H1 (cell line): Measurements from ENCODE around the gene KCNQ2. TPM values are rescaled to one million over a fixed set of nuclear protein-coding genes. Genes with fewer than 3 reads are reported as not detected.

Source experiments
- CTCF ChIA-PET: fragments of 300-600 bp; sonication (Branson Sonifier 250); formaldehyde crosslinking; loops from one replicate; lab custom pipeline; 2021; ENCODE audit not compliant: partially characterized antibody; lab: Charles Lee
- POLR2A ChIA-PET: fragments of 300-600 bp; sonication (Branson Sonifier 250); formaldehyde crosslinking; loops from one replicate; lab custom pipeline; 2021; ENCODE audit warnings: inconsistent platforms; ENCODE audit not compliant: partially characterized antibody; lab: Charles Lee
- DNase-seq, 2 experiments: peaks; one replicate each; pipeline versions ENCODE4 v3.0.0 to v3.0.0-alpha.2; 2010 to 2022; ENCODE audit warnings: low spot score in 2 of 2, low read depth in 1 of 2, mixed read lengths in 1 of 2
- FAIRE-seq: peaks from 2 replicates; lab custom pipeline; 2011; peaks lifted over from hg19 to GRCh38; lab: Jason Lieb, UNC
- H2AFZ ChIP-seq: 2 replicates; pipeline ENCODE4 v1.8.1; 2012; ENCODE audit warnings: low read length, inconsistent platforms
- H2AK5ac ChIP-seq: 2 replicates; pipeline ENCODE4 v1.6.1; 2013; ENCODE audit warnings: low read depth, low read length
- H2BK120ac ChIP-seq: replicated peaks from 2 replicates; pipeline ENCODE3; 2013; ENCODE audit warnings: low read depth, low read length, inconsistent platforms
- H2BK12ac ChIP-seq: 2 replicates; pipeline ENCODE4 v1.6.1; 2013; ENCODE audit warnings: low read depth, low read length
- H2BK15ac ChIP-seq: 2 replicates; pipeline ENCODE4 v1.6.1; 2013; ENCODE audit warnings: low read length
- H2BK20ac ChIP-seq: 2 replicates; pipeline ENCODE4 v1.6.1; 2013; ENCODE audit warnings: low read length
- H2BK5ac ChIP-seq: 2 replicates; pipeline ENCODE4 v1.6.1; 2013; ENCODE audit warnings: low read depth, low read length
- H3K14ac ChIP-seq: 2 replicates; pipeline ENCODE4 v1.6.1; 2013; ENCODE audit warnings: inconsistent platforms; ENCODE audit not compliant: insufficient read length
- H3K18ac ChIP-seq: 2 replicates; pipeline ENCODE4 v1.6.1; 2013; ENCODE audit warnings: low read length; ENCODE audit errors: extremely low read depth
- H3K23ac ChIP-seq: 2 replicates; pipeline ENCODE4 v1.6.1; 2013; ENCODE audit warnings: inconsistent platforms; ENCODE audit not compliant: insufficient read length
- H3K23me2 ChIP-seq: 2 replicates; pipeline ENCODE4 v1.6.1; 2013; ENCODE audit warnings: low read depth, low read length
- H3K27ac ChIP-seq: 2 replicates; pipeline ENCODE4 v1.6.1; 2011; ENCODE audit warnings: low read depth, low read length, inconsistent platforms
- H3K27me3 ChIP-seq, 4 experiments: replicated peaks in 1 of 4; 1 replicate in 1 of 4; 2 replicates in 3 of 4; pipeline versions ENCODE4 v1.6.1 to v1.8.1; 2011 to 2013; ENCODE audit warnings: low read length in 3 of 4, mild to moderate bottlenecking in 3 of 4, inconsistent platforms in 2 of 4, mixed read lengths in 2 of 4, moderate library complexity in 1 of 4; ENCODE audit not compliant: control insufficient read depth in 3 of 4, insufficient read depth in 3 of 4; ENCODE audit errors: extremely low read depth in 1 of 4
- H3K36me3 ChIP-seq, 4 experiments: 2 replicates each; pipeline versions ENCODE4 v1.6.1 to v1.8.1; 2011 to 2013; ENCODE audit warnings: mild to moderate bottlenecking in 4 of 4, low read length in 3 of 4, moderate library complexity in 2 of 4, control low read depth in 1 of 4, inconsistent platforms in 1 of 4; ENCODE audit not compliant: insufficient read depth in 4 of 4, control insufficient read depth in 2 of 4
- H3K4ac ChIP-seq: replicated peaks from 2 replicates; pipeline ENCODE3; 2013; ENCODE audit warnings: low read length, low read depth, mixed read lengths, inconsistent platforms; ENCODE audit not compliant: insufficient read length
- H3K4me1 ChIP-seq, 4 experiments: replicated peaks in 1 of 4; 1 replicate in 1 of 4; 2 replicates in 3 of 4; pipeline versions ENCODE4 v1.6.1 to v1.8.1; 2011 to 2013; ENCODE audit warnings: low read length in 3 of 4, inconsistent platforms in 2 of 4, mixed read lengths in 1 of 4; ENCODE audit not compliant: insufficient read depth in 4 of 4, control insufficient read depth in 3 of 4
- H3K4me2 ChIP-seq, 2 experiments: 2 replicates each; pipeline versions ENCODE4 v1.6.1 to v1.8.1; 2011 to 2013; ENCODE audit warnings: low read depth in 2 of 2, low read length in 2 of 2, control low read depth in 1 of 2, inconsistent platforms in 1 of 2, mild to moderate bottlenecking in 1 of 2; ENCODE audit not compliant: insufficient read depth in 1 of 2
- H3K4me3 ChIP-seq, 4 experiments: fragments of 200-600, 300-600 bp in 1 of 4; sonication (generic), shearing (Covaris generic), sonication (Bioruptor Twin) in 1 of 4; 2 replicates each; pipeline versions ENCODE4 v1.5.1 to v1.8.1; 2011 to 2016; ENCODE audit warnings: low read length in 4 of 4, low read depth in 3 of 4, control low read depth in 2 of 4, inconsistent platforms in 2 of 4, mild to moderate bottlenecking in 2 of 4, mixed read lengths in 1 of 4, moderate library complexity in 1 of 4; ENCODE audit not compliant: insufficient read depth in 2 of 4; ENCODE audit errors: extremely low read depth in 1 of 4
- H3K56ac ChIP-seq: replicated peaks from 2 replicates; pipeline ENCODE3; 2013; ENCODE audit warnings: low read depth, mild to moderate bottlenecking, mixed read lengths, low read length, inconsistent platforms; ENCODE audit not compliant: insufficient read length
- H3K79me1 ChIP-seq: 2 replicates; pipeline ENCODE4 v1.6.1; 2013; ENCODE audit warnings: low read depth, low read length, control low read depth
- H3K79me2 ChIP-seq, 2 experiments: 2 replicates each; pipeline versions ENCODE4 v1.6.1 to v1.8.1; 2012 to 2013; ENCODE audit warnings: low read length in 2 of 2, mild to moderate bottlenecking in 2 of 2, inconsistent platforms in 1 of 2; ENCODE audit not compliant: insufficient read depth in 2 of 2, control insufficient read depth in 1 of 2
- H3K9ac ChIP-seq, 4 experiments: replicated peaks in 1 of 4; 1 replicate in 1 of 4; 2 replicates in 3 of 4; pipeline versions ENCODE4 v1.6.1 to v1.8.1; 2011 to 2013; ENCODE audit warnings: low read depth in 3 of 4, low read length in 3 of 4, control low read depth in 2 of 4, mild to moderate bottlenecking in 2 of 4, moderate library complexity in 2 of 4, inconsistent platforms in 1 of 4; ENCODE audit errors: extremely low read depth in 1 of 4
- H3K9me3 ChIP-seq, 2 experiments: 2 replicates each; pipeline versions ENCODE4 v1.6.1 to v1.8.1; 2012 to 2013; ENCODE audit warnings: mild to moderate bottlenecking in 2 of 2, moderate library complexity in 2 of 2, control low read depth in 1 of 2, inconsistent platforms in 1 of 2, low read depth in 1 of 2, low read length in 1 of 2, mixed read lengths in 1 of 2; ENCODE audit not compliant: insufficient read depth in 2 of 2
- H4K20me1 ChIP-seq, 2 experiments: replicated peaks in 1 of 2; 2 replicates each; pipeline versions ENCODE3 to v1.8.1; 2011 to 2013; ENCODE audit warnings: inconsistent platforms in 2 of 2, low read length in 2 of 2, mild to moderate bottlenecking in 1 of 2; ENCODE audit not compliant: insufficient read depth in 2 of 2, control insufficient read depth in 1 of 2
- H4K5ac ChIP-seq: 2 replicates; pipeline ENCODE4 v1.6.1; 2013; ENCODE audit warnings: low read length, low read depth, mixed read lengths, inconsistent platforms; ENCODE audit not compliant: insufficient read length
- H4K8ac ChIP-seq: 2 replicates; pipeline ENCODE4 v1.8.0; 2013; ENCODE audit warnings: mild to moderate bottlenecking, moderate library complexity, low read length, inconsistent platforms; ENCODE audit not compliant: insufficient read depth; ENCODE audit errors: extremely low read depth
- H4K91ac ChIP-seq: replicated peaks from 2 replicates; pipeline ENCODE3; 2013; ENCODE audit warnings: low read length, mixed read lengths, inconsistent platforms; ENCODE audit not compliant: insufficient read length
- BACH1 ChIP-seq: IDR thresholded peaks from 2 replicates; pipeline ENCODE4 v1.6.1; 2012; ENCODE audit warnings: low read length, improper control_type of control experiment
- CREB1 ChIP-seq: IDR thresholded peaks from 2 replicates; pipeline ENCODE4 v1.6.1; 2012; ENCODE audit warnings: inconsistent platforms
- CTBP2 ChIP-seq: IDR thresholded peaks from 2 replicates; pipeline ENCODE4 v1.7.0; 2011; ENCODE audit warnings: borderline replicate concordance, mild to moderate bottlenecking, moderate library complexity, mixed read lengths, low read length; ENCODE audit not compliant: insufficient read depth, insufficient read length
- EZH2 ChIP-seq: fragments of 200-600 bp; sonication (generic); IDR thresholded peaks from 2 replicates; pipeline ENCODE4 v1.7.1; 2012; ENCODE audit warnings: low read depth, mild to moderate bottlenecking, moderate library complexity, low read length, inconsistent platforms; ENCODE audit not compliant: severe bottlenecking
- GTF2F1 ChIP-seq: IDR thresholded peaks from 2 replicates; pipeline ENCODE4 v1.6.1; 2012; ENCODE audit warnings: low read depth, low read length, improper control_type of control experiment, borderline replicate concordance
- JUN ChIP-seq: IDR thresholded peaks from 2 replicates; pipeline ENCODE4 v1.6.1; 2011; ENCODE audit warnings: low read depth, mild to moderate bottlenecking, improper control_type of control experiment, low read length
- KDM1A ChIP-seq: fragments of 200-600, 300-600 bp; sonication (generic); IDR thresholded peaks from 2 replicates; pipeline ENCODE4 v1.7.1; 2016; ENCODE audit warnings: mild to moderate bottlenecking, low read length, borderline replicate concordance
- KDM4A ChIP-seq: IDR thresholded peaks from one replicate; pipeline ENCODE4 v1.7.1; 2012; ENCODE audit warnings: low read depth, mild to moderate bottlenecking, moderate library complexity, low read length, inconsistent platforms; ENCODE audit not compliant: severe bottlenecking
- POU5F1 ChIP-seq: IDR thresholded peaks from 2 replicates; pipeline ENCODE4 v1.6.1; 2011; ENCODE audit warnings: low read depth, mild to moderate bottlenecking, low read length, moderate library complexity
- SP4 ChIP-seq: IDR thresholded peaks from 2 replicates; pipeline ENCODE4 v1.6.1; 2012; ENCODE audit warnings: low read length, inconsistent platforms
- SRF ChIP-seq: IDR thresholded peaks from 2 replicates; pipeline ENCODE4 v1.6.1; 2011; ENCODE audit warnings: mild to moderate bottlenecking, low read depth, low read length, moderate library complexity
- WGBS, 2 experiments: shearing (Covaris generic) in 1 of 2; methylation state at CpG; one replicate each; pipeline versions ENCODE4 v1.1.6 to v1.1.7; 2013 to 2015; ENCODE audit warnings: low lambda C conversion rate in 2 of 2, mixed read lengths in 2 of 2, inconsistent platforms in 1 of 2, low coverage in 1 of 2, missing lambda C conversion rate in 1 of 2; ENCODE audit not compliant: insufficient replicate concordance in 2 of 2, insufficient coverage in 1 of 2, insufficient read length in 1 of 2; ENCODE audit errors: extremely low coverage in 1 of 2, missing lambda C conversion rate in 1 of 2; 5-methylcytosine and 5-hydroxymethylcytosine counted together
- polyA plus RNA-seq, 7 experiments: library from polyadenylated mRNA; depleted of rRNA in 3 of 7; stranded (reverse) in 5 of 7; unstranded in 2 of 7; fragments of >200 nt in 5 of 7; fragments of 200-250 nt in 2 of 7; gene quantifications; 1 replicate in 5 of 7; 2 replicates in 1 of 7; 4 replicates in 1 of 7; pipeline versions ENCODE4 v1.2.1 to v1.2.3, GENCODE V29; 2011 to 2013; ENCODE audit warnings: missing spikeins in 2 of 7, mixed read lengths in 2 of 7
- total RNA-seq: library from RNA; stranded (reverse); fragmentation: NEBNext Ultra II Directional; extraction: Animal tissue kit (Norgen Biotek cat#: 25700); gene quantifications from 2 replicates; pipeline ENCODE4 v1.2.1, GENCODE V29; 2021
- TF ChIP-seq, protein P1 (sequence below): IDR thresholded peaks from 2 replicates; pipeline ENCODE4 v1.6.1; 2012; ENCODE audit warnings: inconsistent platforms

Gene KCNQ2
- total and polyA plus RNA-seq, 2 of the 8 experiments (the other 6 are each of a cell fraction or from before 2014, with no cell fraction given), result 82.6 to 243 TPM

DNA sequence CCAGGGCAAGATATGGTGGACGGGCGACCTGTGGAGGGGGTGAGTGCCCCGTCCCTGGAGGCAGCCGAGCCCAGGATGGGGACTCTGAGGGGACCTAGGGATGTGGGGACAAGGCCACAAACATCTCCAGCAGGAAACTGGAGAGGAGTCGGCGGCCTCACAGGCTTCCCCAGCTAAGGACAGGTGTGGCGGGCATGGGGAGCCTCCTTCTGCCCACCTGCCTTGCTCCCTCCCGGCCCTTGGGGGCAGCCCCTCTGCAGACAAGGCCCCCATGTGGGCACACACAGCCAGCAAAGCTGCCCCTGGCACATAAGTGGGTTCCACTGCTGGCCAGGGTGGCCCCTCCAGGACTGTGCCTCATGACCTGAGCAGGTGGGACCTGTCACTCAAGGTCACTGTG is 115.9 kb downstream of the KCNQ2 start:
- Histone ChIP-seq H3K23ac (no peak overlapping the region), H2BK12ac (no peak overlapping the region), H3K4ac (no peak overlapping the region), H3K27me3 (peaks cover 0 to 12% (median 7%) of the 10 kb centered on the region in 4 experiments; a peak in 5 of 7 replicates), H4K8ac (0 out of 2 replicates have a peak overlapping the region, but pooled peaks have one; percentile 25), H2AK5ac (no peak overlapping the region), H3K23me2 (peaks cover 4% of the 10 kb centered on the region; the same call in 1 of the 2 replicates), H2AFZ (no peak overlapping the region), H3K27ac (no peak overlapping the region), H3K79me2 (no peaks in the 10 kb centered on the region), H2BK15ac (no peak overlapping the region), H3K18ac (no peak overlapping the region), H3K4me3 (no peak overlapping the region), H2BK5ac (no peak overlapping the region), H3K9ac (no peak overlapping the region), H4K5ac (no peak overlapping the region), H3K79me1 (no peaks in the 10 kb centered on the region), H4K91ac (no peak overlapping the region), H3K4me1 (peaks cover 0 to 19% (median 13%) of the 10 kb centered on the region in 4 experiments; a peak in 5 of 7 replicates), H2BK20ac (no peak overlapping the region), H4K20me1 (peaks cover 0 to 4% of the 10 kb centered on the region in 2 experiments), H3K14ac (no peak overlapping the region), H3K4me2 (no peak overlapping the region), H3K9me3 (no peaks in the 10 kb centered on the region), H2BK120ac (no peak overlapping the region), H3K36me3 (no peaks in the 10 kb centered on the region), H3K56ac (no peak overlapping the region)
- FAIRE-seq (no peak), DNase-seq (no peak)
- POLR2A ChIA-PET, result interaction anchor here (1.0 kb wide), 1 partner anchor 44 kb away, joined by 3 read pairs; no protein-coding TSS in a partner anchor
- WGBS, 2 experiments, result 82% methylated on average over 8 of the region's 8 CpGs; no CpG with 5 or more reads in 1 of the 2 experiments
- CTCF ChIA-PET, result interaction anchor here (0.6 to 8.1 kb wide), 4 partner anchors 24 to 133 kb away, joined by 3 to 85 read pairs (median 12); no protein-coding TSS in a partner anchor
- TF ChIP-seq SP4 (no peak), GTF2F1 (no peak), KDM1A (no peak), BACH1 (no peak), EZH2 (no peak), SRF (no peak), JUN (no peak), KDM4A (no peak), CTBP2 (no peak), CREB1 (no peak), POU5F1 (no peak)
- TF ChIP-seq, protein P1, sequence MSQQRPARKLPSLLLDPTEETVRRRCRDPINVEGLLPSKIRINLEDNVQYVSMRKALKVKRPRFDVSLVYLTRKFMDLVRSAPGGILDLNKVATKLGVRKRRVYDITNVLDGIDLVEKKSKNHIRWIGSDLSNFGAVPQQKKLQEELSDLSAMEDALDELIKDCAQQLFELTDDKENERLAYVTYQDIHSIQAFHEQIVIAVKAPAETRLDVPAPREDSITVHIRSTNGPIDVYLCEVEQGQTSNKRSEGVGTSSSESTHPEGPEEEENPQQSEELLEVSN, result no peak
